Vagina (tissue), 2 donors: Measurements from ENCODE around the gene LRRC73.

Experiments used
- CTCF ChIP-seq, 3 experiments: fragments of 450-650 bp in 2 of 3; fragments of 200-600 bp in 1 of 3; sonication (generic) in 1 of 3; IDR thresholded peaks; one replicate each; pipeline ENCODE4 v1.5.1; 2017 to 2019; ENCODE audit warnings: antibody characterized with exemption in 3 of 3, mild to moderate bottlenecking in 2 of 3, moderate library complexity in 2 of 3
- POLR2A ChIP-seq, 2 donors: fragments of 450-650 bp; IDR thresholded peaks; one replicate each; pipeline ENCODE4 v1.6.1; 2017; ENCODE audit warnings: antibody characterized with exemption in 2 of 2, mild to moderate bottlenecking in 2 of 2, moderate library complexity in 2 of 2
- POLR2AphosphoS5 ChIP-seq, 2 donors: sonication (generic); formaldehyde crosslinking; IDR thresholded peaks; one replicate each; pipeline ENCODE4 v1.9.0; 2017; ENCODE audit warnings: antibody characterized with exemption in 2 of 2, mild to moderate bottlenecking in 2 of 2, low read depth in 1 of 2; ENCODE audit not compliant: insufficient read depth in 1 of 2

DNA sequence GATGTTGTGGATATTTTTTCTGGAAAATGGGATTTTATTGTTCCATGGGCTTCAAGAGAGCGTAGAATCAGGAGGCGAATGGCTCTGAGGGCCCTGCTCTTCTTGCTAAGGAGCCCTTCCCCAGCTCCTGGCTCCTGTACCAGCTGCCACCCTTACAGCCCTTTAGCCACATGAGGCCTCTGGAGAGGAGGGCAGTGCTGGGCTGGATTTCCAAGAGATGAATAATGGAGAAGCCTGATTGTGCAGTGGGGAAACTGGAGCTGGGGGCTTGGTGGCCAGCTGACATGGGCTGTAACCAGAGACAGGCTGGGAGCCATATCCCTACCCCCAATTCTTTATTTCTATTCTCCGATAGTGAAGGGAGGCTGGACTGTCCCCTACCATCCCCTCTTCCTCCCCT lies 9.2 kb downstream of the LRRC73 start:
- no peak for TF ChIP-seq POLR2AphosphoS5 (IDR thresholded peaks at IDR 0.05; ENCODE audit: insufficient read depth in 1 of 2, low read depth in 1 of 2)
- no peak for TF ChIP-seq CTCF (IDR thresholded peaks at IDR 0.05)
- no peak for TF ChIP-seq POLR2A (IDR thresholded peaks at IDR 0.05)
